ENCODE data around the gene RUNX2. TPM values are rescaled to one million over a fixed set of nuclear protein-coding genes. Genes with fewer than 3 reads are reported as not detected.

The RUNX2 gene
- total and polyA plus RNA-seq, 2 of the 8 experiments (the other 6 are each of a cell fraction or from before 2014, with no cell fraction given), result 0.26 to 1.2 TPM

DNA sequence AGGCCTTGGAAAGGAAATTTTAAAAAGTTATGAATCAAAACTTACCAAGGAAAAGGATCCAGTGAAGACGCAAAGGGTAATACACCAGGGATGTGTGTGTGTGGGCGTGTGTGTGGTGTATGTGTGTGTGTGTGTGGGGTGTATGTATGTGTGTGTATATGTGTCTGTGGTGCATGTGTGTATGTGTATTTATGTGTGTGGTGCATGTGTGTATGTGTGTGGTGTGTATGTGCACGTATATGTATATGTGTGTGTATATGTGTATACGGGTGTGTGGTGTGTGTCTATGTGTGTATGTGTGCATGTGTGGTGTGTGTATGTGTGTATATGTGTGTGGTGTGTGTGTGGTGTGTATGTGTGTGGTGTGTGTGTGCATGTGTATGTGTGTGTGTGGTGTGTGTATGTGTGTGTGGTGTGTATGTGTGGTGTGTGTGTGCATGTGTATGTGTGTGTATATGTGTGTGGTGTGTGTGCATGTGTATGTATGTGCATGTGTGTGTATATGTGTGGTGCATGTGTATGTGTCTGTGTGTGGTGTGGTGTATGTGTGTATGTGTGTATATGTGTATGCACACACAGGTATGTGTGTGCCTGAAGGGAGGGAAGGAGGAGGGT, 225.7 kb downstream of the RUNX2 start (continued):
- TF ChIP-seq, protein P1, sequence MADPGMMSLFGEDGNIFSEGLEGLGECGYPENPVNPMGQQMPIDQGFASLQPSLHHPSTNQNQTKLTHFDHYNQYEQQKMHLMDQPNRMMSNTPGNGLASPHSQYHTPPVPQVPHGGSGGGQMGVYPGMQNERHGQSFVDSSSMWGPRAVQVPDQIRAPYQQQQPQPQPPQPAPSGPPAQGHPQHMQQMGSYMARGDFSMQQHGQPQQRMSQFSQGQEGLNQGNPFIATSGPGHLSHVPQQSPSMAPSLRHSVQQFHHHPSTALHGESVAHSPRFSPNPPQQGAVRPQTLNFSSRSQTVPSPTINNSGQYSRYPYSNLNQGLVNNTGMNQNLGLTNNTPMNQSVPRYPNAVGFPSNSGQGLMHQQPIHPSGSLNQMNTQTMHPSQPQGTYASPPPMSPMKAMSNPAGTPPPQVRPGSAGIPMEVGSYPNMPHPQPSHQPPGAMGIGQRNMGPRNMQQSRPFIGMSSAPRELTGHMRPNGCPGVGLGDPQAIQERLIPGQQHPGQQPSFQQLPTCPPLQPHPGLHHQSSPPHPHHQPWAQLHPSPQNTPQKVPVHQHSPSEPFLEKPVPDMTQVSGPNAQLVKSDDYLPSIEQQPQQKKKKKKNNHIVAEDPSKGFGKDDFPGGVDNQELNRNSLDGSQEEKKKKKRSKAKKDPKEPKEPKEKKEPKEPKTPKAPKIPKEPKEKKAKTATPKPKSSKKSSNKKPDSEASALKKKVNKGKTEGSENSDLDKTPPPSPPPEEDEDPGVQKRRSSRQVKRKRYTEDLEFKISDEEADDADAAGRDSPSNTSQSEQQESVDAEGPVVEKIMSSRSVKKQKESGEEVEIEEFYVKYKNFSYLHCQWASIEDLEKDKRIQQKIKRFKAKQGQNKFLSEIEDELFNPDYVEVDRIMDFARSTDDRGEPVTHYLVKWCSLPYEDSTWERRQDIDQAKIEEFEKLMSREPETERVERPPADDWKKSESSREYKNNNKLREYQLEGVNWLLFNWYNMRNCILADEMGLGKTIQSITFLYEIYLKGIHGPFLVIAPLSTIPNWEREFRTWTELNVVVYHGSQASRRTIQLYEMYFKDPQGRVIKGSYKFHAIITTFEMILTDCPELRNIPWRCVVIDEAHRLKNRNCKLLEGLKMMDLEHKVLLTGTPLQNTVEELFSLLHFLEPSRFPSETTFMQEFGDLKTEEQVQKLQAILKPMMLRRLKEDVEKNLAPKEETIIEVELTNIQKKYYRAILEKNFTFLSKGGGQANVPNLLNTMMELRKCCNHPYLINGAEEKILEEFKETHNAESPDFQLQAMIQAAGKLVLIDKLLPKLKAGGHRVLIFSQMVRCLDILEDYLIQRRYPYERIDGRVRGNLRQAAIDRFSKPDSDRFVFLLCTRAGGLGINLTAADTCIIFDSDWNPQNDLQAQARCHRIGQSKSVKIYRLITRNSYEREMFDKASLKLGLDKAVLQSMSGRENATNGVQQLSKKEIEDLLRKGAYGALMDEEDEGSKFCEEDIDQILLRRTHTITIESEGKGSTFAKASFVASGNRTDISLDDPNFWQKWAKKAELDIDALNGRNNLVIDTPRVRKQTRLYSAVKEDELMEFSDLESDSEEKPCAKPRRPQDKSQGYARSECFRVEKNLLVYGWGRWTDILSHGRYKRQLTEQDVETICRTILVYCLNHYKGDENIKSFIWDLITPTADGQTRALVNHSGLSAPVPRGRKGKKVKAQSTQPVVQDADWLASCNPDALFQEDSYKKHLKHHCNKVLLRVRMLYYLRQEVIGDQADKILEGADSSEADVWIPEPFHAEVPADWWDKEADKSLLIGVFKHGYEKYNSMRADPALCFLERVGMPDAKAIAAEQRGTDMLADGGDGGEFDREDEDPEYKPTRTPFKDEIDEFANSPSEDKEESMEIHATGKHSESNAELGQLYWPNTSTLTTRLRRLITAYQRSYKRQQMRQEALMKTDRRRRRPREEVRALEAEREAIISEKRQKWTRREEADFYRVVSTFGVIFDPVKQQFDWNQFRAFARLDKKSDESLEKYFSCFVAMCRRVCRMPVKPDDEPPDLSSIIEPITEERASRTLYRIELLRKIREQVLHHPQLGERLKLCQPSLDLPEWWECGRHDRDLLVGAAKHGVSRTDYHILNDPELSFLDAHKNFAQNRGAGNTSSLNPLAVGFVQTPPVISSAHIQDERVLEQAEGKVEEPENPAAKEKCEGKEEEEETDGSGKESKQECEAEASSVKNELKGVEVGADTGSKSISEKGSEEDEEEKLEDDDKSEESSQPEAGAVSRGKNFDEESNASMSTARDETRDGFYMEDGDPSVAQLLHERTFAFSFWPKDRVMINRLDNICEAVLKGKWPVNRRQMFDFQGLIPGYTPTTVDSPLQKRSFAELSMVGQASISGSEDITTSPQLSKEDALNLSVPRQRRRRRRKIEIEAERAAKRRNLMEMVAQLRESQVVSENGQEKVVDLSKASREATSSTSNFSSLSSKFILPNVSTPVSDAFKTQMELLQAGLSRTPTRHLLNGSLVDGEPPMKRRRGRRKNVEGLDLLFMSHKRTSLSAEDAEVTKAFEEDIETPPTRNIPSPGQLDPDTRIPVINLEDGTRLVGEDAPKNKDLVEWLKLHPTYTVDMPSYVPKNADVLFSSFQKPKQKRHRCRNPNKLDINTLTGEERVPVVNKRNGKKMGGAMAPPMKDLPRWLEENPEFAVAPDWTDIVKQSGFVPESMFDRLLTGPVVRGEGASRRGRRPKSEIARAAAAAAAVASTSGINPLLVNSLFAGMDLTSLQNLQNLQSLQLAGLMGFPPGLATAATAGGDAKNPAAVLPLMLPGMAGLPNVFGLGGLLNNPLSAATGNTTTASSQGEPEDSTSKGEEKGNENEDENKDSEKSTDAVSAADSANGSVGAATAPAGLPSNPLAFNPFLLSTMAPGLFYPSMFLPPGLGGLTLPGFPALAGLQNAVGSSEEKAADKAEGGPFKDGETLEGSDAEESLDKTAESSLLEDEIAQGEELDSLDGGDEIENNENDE (IDR thresholded peaks at IDR 0.05; ENCODE audit: insufficient replicate concordance, low read length), result no peak
- TF ChIP-seq POU5F1 (IDR thresholded peaks at IDR 0.05; ENCODE audit: low read depth, low read length) (no peak), TBP (IDR thresholded peaks at IDR 0.05; ENCODE audit: low read depth, low read length) (no peak), SUZ12 (IDR thresholded peaks at IDR 0.05; ENCODE audit: low read length) (no peak), RXRA (IDR thresholded peaks at IDR 0.05; ENCODE audit: insufficient read depth, low read depth, low read length) (no peak), RAD21 (IDR thresholded peaks at IDR 0.05 in 1 of 2, conservative IDR thresholded peaks at IDR 0.05 in 1 of 2; ENCODE audit: low read depth in 2 of 2, low read length in 2 of 2) (no peak), ASH2L (IDR thresholded peaks at IDR 0.05; ENCODE audit: low read length) (no peak)
- TF ChIP-seq, protein P2, sequence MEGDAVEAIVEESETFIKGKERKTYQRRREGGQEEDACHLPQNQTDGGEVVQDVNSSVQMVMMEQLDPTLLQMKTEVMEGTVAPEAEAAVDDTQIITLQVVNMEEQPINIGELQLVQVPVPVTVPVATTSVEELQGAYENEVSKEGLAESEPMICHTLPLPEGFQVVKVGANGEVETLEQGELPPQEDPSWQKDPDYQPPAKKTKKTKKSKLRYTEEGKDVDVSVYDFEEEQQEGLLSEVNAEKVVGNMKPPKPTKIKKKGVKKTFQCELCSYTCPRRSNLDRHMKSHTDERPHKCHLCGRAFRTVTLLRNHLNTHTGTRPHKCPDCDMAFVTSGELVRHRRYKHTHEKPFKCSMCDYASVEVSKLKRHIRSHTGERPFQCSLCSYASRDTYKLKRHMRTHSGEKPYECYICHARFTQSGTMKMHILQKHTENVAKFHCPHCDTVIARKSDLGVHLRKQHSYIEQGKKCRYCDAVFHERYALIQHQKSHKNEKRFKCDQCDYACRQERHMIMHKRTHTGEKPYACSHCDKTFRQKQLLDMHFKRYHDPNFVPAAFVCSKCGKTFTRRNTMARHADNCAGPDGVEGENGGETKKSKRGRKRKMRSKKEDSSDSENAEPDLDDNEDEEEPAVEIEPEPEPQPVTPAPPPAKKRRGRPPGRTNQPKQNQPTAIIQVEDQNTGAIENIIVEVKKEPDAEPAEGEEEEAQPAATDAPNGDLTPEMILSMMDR (IDR thresholded peaks at IDR 0.05; ENCODE audit: control extremely low read depth in 1 of 3, insufficient read depth in 1 of 3, low read depth in 1 of 3, low read length in 3 of 3), result no peak

Data from H1 (cell line).